Neural cell (in vitro differentiated cells): ENCODE data around the gene CAMK2D. TPM values are rescaled to one million over a fixed set of nuclear protein-coding genes. Genes with fewer than 3 reads are reported as not detected.

Experiments used
- H2AFZ ChIP-seq: fragments of 200-600, 300-800 bp; sonication (generic), shearing (Covaris generic); 2 replicates; pipeline ENCODE4 v1.6.0; 2014; ENCODE audit warnings: low read depth, mild to moderate bottlenecking, antibody characterized with exemption, low read length, moderate library complexity
- H3F3A ChIP-seq: fragments of 200-600 bp; shearing (Covaris generic); 2 replicates; pipeline ENCODE4 v1.6.1; 2016; ENCODE audit warnings: mild to moderate bottlenecking, moderate library complexity, mixed read lengths, antibody characterized with exemption, low read length; ENCODE audit not compliant: insufficient read depth, poor library complexity, severe bottlenecking
- H3K27ac ChIP-seq: fragments of 200-600, 300-800 bp; sonication (generic), shearing (Covaris generic); 2 replicates; pipeline ENCODE4 v1.5.1; 2014; ENCODE audit warnings: mild to moderate bottlenecking, low read length, moderate library complexity
- H3K27me3 ChIP-seq: fragments of 300-800, 200-600 bp; sonication (generic), shearing (Covaris generic); 2 replicates; pipeline ENCODE4 v1.6.0; 2014; ENCODE audit warnings: mild to moderate bottlenecking, low read depth, low read length, moderate library complexity; ENCODE audit not compliant: insufficient read depth
- H3K36me3 ChIP-seq: fragments of 300-800, 200-600 bp; sonication (generic), shearing (Covaris generic); 2 replicates; pipeline ENCODE4 v1.5.1; 2014; ENCODE audit warnings: mild to moderate bottlenecking, antibody characterized with exemption, low read length, moderate library complexity; ENCODE audit not compliant: insufficient read depth
- H3K4me2 ChIP-seq: fragments of 300-800, 200-600 bp; sonication (generic), shearing (Covaris generic); 2 replicates; pipeline ENCODE4 v1.6.0; 2014; ENCODE audit warnings: mild to moderate bottlenecking, low read length
- H3K4me3 ChIP-seq: fragments of 300-800, 200-600 bp; sonication (generic), shearing (Covaris generic); 2 replicates; pipeline ENCODE4 v1.5.1; 2014; ENCODE audit warnings: mild to moderate bottlenecking, low read length, moderate library complexity
- H3K79me2 ChIP-seq: fragments of 200-600 bp; shearing (Covaris generic); replicated peaks from 2 replicates; pipeline ENCODE4 v1.6.0; 2014; ENCODE audit warnings: mild to moderate bottlenecking, low read length, moderate library complexity; ENCODE audit not compliant: insufficient read depth
- H3K9ac ChIP-seq: fragments of 300-800, 200-600 bp; sonication (generic), shearing (Covaris generic); 2 replicates; pipeline ENCODE4 v1.6.1; 2016; ENCODE audit warnings: mild to moderate bottlenecking, low read length, mixed read lengths
- H3K9me2 ChIP-seq: fragments of 200-600 bp; shearing (Covaris generic); 2 replicates; pipeline ENCODE4 v1.6.1; 2016; ENCODE audit warnings: mild to moderate bottlenecking, low read length, mixed read lengths; ENCODE audit not compliant: insufficient read depth
- H3K9me3 ChIP-seq: fragments of 200-600, 300-800 bp; sonication (generic), shearing (Covaris generic); 2 replicates; pipeline ENCODE4 v1.6.1; 2016; ENCODE audit warnings: mild to moderate bottlenecking, mixed run types, low read length, moderate library complexity, mixed read lengths
- H4K20me1 ChIP-seq: fragments of 200-600 bp; shearing (Covaris generic); 2 replicates; pipeline ENCODE4 v1.6.1; 2016; ENCODE audit warnings: mild to moderate bottlenecking, mixed run types; ENCODE audit not compliant: insufficient read depth
- EP300 ChIP-seq: fragments of 450-650 bp; conservative IDR thresholded peaks from 2 replicates; pipeline ENCODE4 v1.6.1; 2014; ENCODE audit warnings: antibody characterized with exemption, mild to moderate bottlenecking, moderate library complexity; ENCODE audit not compliant: poor library complexity, severe bottlenecking
- EZH2 ChIP-seq: fragments of 200-600, 300-800 bp; shearing (Covaris generic), sonication (generic); IDR thresholded peaks from 2 replicates; pipeline ENCODE4 v1.6.1; 2014; ENCODE audit warnings: antibody characterized with exemption, low read length, borderline replicate concordance, mild to moderate bottlenecking; ENCODE audit not compliant: insufficient read depth, poor library complexity, severe bottlenecking
- MXI1 ChIP-seq: fragments of 450-650 bp; conservative IDR thresholded peaks from 2 replicates; pipeline ENCODE4 v1.6.1; 2014; ENCODE audit warnings: antibody characterized with exemption, mild to moderate bottlenecking; ENCODE audit not compliant: poor library complexity, severe bottlenecking
- POLR2AphosphoS5 ChIP-seq: IDR thresholded peaks from 2 replicates; pipeline ENCODE4 v1.6.1; 2012
- RAD21 ChIP-seq: fragments of 450-650 bp; conservative IDR thresholded peaks from 2 replicates; pipeline ENCODE4 v1.6.1; 2014; ENCODE audit warnings: antibody characterized with exemption, mild to moderate bottlenecking, moderate library complexity
- SMC3 ChIP-seq: fragments of 450-650 bp; conservative IDR thresholded peaks from 2 replicates; pipeline ENCODE4 v1.6.1; 2014; ENCODE audit warnings: antibody characterized with exemption, mild to moderate bottlenecking, moderate library complexity; ENCODE audit not compliant: poor library complexity
- TAF1 ChIP-seq: IDR thresholded peaks from 2 replicates; pipeline ENCODE4 v1.6.1; 2012; ENCODE audit warnings: low read depth
- polyA plus RNA-seq: library from polyadenylated mRNA; depleted of rRNA; stranded (reverse); fragments of >200 nt; gene quantifications from 2 replicates; pipeline ENCODE4 v1.2.3, GENCODE V29; 2014
- TF ChIP-seq, protein P1 (sequence below): fragments of 450-650 bp; IDR thresholded peaks from 2 replicates; pipeline ENCODE4 v1.5.1; 2014; ENCODE audit warnings: antibody characterized with exemption, mild to moderate bottlenecking, moderate library complexity; ENCODE audit not compliant: poor library complexity, severe bottlenecking
- TF ChIP-seq, protein P2 (sequence below): IDR thresholded peaks from 2 replicates; pipeline ENCODE4 v1.6.1; 2012; ENCODE audit warnings: borderline replicate concordance

The CAMK2D gene
- polyA plus RNA-seq, 1 donor from 2014 or later = 27.1 TPM

DNA sequence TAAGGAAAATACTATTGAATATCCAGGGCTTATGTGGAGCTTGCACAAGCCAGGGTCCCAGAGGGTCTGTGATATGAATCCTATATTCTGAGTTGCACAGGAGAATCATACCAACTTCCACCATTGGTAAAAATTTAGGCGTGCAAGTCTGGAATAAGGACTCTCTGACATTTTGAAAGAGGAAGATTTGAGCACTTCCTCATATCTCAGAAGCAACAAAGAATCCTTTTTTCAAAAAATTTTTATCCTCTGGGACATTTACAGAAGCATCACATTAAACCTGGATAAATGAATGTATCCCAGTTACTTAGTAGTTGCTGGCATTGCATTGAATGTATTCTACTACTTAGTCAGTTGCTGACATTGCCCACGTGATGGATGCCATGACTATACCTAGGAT is 24.2 kb upstream of the CAMK2D start:
- no peaks in the 10 kb centered on the region for H3K9me3 ChIP-seq
- no peak overlapping the region for H3K27ac ChIP-seq
- no peak overlapping the region for H3K4me2 ChIP-seq
- no peaks in the 10 kb centered on the region for H3K36me3 ChIP-seq
- no peak for TF ChIP-seq MXI1
- no peak for TF ChIP-seq TAF1
- TF ChIP-seq SMC3 = no peak
- no peak for TF ChIP-seq POLR2AphosphoS5
- TF ChIP-seq RAD21 = no peak
- TF ChIP-seq EP300 = no peak
- TF ChIP-seq, protein P1, sequence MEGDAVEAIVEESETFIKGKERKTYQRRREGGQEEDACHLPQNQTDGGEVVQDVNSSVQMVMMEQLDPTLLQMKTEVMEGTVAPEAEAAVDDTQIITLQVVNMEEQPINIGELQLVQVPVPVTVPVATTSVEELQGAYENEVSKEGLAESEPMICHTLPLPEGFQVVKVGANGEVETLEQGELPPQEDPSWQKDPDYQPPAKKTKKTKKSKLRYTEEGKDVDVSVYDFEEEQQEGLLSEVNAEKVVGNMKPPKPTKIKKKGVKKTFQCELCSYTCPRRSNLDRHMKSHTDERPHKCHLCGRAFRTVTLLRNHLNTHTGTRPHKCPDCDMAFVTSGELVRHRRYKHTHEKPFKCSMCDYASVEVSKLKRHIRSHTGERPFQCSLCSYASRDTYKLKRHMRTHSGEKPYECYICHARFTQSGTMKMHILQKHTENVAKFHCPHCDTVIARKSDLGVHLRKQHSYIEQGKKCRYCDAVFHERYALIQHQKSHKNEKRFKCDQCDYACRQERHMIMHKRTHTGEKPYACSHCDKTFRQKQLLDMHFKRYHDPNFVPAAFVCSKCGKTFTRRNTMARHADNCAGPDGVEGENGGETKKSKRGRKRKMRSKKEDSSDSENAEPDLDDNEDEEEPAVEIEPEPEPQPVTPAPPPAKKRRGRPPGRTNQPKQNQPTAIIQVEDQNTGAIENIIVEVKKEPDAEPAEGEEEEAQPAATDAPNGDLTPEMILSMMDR = no peak
- no peak for TF ChIP-seq EZH2
- TF ChIP-seq, protein P2, sequence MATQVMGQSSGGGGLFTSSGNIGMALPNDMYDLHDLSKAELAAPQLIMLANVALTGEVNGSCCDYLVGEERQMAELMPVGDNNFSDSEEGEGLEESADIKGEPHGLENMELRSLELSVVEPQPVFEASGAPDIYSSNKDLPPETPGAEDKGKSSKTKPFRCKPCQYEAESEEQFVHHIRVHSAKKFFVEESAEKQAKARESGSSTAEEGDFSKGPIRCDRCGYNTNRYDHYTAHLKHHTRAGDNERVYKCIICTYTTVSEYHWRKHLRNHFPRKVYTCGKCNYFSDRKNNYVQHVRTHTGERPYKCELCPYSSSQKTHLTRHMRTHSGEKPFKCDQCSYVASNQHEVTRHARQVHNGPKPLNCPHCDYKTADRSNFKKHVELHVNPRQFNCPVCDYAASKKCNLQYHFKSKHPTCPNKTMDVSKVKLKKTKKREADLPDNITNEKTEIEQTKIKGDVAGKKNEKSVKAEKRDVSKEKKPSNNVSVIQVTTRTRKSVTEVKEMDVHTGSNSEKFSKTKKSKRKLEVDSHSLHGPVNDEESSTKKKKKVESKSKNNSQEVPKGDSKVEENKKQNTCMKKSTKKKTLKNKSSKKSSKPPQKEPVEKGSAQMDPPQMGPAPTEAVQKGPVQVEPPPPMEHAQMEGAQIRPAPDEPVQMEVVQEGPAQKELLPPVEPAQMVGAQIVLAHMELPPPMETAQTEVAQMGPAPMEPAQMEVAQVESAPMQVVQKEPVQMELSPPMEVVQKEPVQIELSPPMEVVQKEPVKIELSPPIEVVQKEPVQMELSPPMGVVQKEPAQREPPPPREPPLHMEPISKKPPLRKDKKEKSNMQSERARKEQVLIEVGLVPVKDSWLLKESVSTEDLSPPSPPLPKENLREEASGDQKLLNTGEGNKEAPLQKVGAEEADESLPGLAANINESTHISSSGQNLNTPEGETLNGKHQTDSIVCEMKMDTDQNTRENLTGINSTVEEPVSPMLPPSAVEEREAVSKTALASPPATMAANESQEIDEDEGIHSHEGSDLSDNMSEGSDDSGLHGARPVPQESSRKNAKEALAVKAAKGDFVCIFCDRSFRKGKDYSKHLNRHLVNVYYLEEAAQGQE = no peak
- no peak overlapping the region for H2AFZ ChIP-seq
- H3K9me2 ChIP-seq = no peaks in the 10 kb centered on the region
- H3K4me3 ChIP-seq = no peak overlapping the region
- H3K79me2 ChIP-seq = no peaks in the 10 kb centered on the region
- H3K9ac ChIP-seq = no peak overlapping the region
- H3K27me3 ChIP-seq = no peaks in the 10 kb centered on the region
- no peaks in the 10 kb centered on the region for H4K20me1 ChIP-seq
- no peaks in the 10 kb centered on the region for H3F3A ChIP-seq

GRCh38 chr4:113784497-113785250 is 23.1 kb upstream of the CAMK2D start:
- no peaks in the 10 kb centered on the region for H3K9me3 ChIP-seq
- H3K79me2 ChIP-seq = no peaks in the 10 kb centered on the region
- no peaks in the 10 kb centered on the region for H3F3A ChIP-seq
- H3K9ac ChIP-seq = no peak overlapping the region
- H3K36me3 ChIP-seq = no peaks in the 10 kb centered on the region
- no peak overlapping the region for H3K4me3 ChIP-seq
- TF ChIP-seq, protein P1 = no peak
- TF ChIP-seq EZH2 = no peak
- no peak for TF ChIP-seq TAF1
- TF ChIP-seq SMC3 = no peak
- TF ChIP-seq POLR2AphosphoS5 = no peak
- no peak for TF ChIP-seq RAD21
- TF ChIP-seq EP300 = no peak
- TF ChIP-seq, protein P2 = no peak
- TF ChIP-seq MXI1 = no peak
- no peak overlapping the region for H3K27ac ChIP-seq
- no peak overlapping the region for H2AFZ ChIP-seq
- H4K20me1 ChIP-seq = no peaks in the 10 kb centered on the region
- no peaks in the 10 kb centered on the region for H3K9me2 ChIP-seq
- H3K4me2 ChIP-seq = no peak overlapping the region
- H3K27me3 ChIP-seq = no peaks in the 10 kb centered on the region
